GM12872 (cell line): Measurements from ENCODE around the gene HDAC4.

Source experiments
- TF ChIP-seq, protein P1 (sequence below): IDR thresholded peaks from 3 replicates; pipeline ENCODE4 v1.5.1; 2011; ENCODE audit warnings: low read depth, mild to moderate bottlenecking, low read length, moderate library complexity; ENCODE audit not compliant: insufficient read depth

Gene HDAC4

DNA sequence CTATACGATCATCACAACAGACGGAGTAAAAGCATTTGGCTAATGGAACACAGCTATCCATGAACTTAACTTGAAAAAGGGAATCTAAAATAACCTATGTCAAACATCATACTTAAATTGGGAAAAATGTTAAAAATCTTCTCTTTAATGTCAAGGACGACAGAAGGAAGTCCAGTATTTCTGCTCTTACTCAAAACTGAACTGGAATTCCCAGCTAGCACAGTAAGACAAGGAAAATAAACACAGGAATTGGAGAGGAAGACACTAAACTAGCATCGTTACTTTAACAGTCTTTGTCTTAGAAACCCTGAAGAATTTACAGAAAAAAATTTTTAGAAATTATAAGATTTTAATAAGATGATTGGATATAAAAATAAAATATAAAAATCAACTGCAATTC, 112.6 kb downstream of the HDAC4 start:
- TF ChIP-seq, protein P1, sequence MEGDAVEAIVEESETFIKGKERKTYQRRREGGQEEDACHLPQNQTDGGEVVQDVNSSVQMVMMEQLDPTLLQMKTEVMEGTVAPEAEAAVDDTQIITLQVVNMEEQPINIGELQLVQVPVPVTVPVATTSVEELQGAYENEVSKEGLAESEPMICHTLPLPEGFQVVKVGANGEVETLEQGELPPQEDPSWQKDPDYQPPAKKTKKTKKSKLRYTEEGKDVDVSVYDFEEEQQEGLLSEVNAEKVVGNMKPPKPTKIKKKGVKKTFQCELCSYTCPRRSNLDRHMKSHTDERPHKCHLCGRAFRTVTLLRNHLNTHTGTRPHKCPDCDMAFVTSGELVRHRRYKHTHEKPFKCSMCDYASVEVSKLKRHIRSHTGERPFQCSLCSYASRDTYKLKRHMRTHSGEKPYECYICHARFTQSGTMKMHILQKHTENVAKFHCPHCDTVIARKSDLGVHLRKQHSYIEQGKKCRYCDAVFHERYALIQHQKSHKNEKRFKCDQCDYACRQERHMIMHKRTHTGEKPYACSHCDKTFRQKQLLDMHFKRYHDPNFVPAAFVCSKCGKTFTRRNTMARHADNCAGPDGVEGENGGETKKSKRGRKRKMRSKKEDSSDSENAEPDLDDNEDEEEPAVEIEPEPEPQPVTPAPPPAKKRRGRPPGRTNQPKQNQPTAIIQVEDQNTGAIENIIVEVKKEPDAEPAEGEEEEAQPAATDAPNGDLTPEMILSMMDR, result no peak

DNA sequence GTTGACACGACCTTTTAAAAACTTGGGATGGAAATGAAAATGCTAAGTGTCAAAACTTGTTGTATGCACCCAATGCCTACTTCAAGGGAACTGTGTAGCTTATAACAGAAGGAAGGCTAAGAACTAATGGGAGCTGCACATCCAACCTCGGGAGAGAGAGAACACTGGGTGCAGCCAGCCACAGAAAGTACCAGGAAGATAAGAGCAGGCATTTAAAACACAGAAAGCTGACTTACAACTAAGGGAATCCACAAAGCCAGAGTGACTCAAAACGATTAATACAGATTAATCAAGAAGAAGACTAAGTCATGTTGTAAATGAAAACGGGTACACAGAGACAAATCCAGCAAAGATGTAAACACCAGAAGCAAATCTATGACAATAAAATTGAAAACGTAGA, 113.4 kb downstream of the HDAC4 start:
- TF ChIP-seq, protein P1, result no peak

DNA sequence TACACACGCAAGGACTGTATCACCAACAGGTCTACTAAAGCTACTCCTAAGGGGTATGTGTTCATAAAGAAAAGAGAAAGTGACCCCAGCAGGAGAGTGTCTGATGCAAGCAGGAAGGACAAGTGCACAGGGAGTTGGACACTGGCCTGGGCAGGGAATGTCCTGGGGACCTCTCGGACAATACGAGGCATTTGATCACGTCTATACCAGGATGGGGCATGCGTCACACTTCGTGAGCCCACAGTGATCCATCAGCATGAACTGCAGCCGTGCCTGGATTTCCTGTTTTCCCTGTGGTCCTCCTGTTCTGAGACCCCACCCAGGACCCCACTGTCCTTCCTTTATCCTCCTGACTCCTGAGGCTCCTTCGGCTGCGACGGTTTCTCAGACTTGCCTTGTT, 113.9 kb downstream of the HDAC4 start:
- TF ChIP-seq, protein P1, result no peak

DNA sequence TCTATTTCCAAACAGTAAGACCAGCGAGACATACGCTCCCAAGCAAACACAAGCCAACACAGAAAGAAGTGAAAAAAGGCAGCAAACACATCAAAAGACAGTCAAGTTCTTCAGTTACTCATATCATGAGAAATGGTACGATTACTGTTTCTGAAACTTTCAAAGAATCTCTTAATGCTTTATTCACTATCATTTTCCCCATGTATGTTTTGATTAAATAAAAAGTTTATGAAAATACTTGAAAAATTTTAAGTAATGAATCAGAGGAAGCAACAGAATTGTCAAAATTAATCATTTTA, 114.9 kb downstream of the HDAC4 start:
- TF ChIP-seq, protein P1, result no peak

DNA sequence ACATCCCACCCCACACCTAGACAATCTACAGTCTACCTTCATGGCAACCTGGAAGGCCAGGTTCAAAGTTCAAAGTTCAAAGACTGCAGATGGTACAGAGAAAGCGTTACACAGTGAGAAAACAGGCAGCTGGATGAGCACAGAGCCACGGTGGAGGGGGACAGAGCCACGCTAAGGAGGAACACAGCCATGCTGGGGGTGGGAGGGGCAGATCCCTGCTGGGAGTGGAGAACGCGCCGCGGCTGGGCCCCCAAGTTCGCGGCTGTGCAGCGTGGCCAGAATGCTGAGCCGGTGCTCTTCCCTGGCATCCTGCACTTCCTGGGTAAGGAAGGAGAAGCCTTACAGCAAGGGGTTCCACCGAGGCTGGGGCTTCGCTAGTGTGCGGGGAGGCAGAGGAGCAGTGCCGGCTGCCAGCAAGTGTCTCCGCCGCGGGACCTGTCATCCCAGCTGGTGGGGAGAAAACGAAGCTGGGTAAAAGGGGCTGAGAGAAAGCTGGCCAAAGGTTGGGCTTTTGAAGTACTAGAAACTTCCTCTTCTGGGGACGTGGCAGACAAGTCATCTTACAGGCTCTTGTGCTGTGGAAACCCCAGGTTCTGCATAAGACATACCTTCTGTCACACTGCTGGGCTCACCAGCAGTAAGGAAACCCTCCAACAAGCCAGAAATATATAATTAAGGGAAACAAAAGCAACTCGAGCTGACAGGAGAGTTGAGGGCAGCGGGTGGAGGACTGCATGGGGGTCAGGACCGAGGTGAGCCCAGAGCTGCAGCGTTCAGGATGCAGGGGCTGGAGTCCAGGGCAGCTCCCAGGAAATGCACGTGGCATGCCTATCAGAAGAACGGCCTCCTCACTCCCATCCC, 115.5 kb downstream of the HDAC4 start:
- TF ChIP-seq, protein P1, result no peak

DNA sequence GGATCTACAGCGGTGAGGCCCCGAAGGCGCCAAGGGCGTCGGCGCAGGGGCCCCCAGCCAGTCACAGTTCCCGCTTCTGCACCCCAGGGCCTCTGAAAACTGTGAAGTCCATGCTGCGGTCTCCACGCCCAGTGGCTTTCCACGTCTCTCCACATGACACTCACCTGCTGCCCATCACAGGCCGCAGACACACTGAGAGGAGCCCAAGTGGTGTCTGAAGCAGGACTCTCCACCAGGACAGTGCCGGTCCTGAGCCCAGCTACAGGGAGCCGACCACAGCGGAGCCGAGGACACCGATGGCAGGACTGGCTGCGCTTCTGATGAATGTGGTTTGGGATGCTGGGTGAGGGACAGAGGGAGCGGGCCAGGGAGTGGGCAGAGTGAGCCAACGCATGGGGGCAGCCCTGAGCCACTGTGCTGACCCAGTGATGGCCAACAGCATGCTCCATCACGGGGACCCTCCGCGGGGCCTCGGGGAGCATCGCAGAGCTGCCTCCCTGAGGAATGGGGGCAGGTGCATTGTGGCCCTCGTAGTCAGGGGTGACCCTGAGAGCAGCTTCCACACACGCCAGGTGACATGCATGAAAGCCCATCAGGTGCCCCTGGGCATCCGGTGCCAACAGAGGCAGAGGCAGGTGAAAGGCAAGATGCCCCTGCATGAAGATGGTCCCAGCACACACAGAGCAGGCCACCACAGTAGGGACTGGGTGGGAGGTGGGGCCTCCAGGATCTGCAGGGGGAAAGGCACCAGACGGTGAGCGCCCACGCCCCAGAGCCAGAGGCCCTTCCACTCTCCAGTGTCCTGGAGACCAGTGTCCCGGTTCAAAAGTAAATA, 116.6 kb downstream of the HDAC4 start:
- TF ChIP-seq, protein P1, result no peak

DNA sequence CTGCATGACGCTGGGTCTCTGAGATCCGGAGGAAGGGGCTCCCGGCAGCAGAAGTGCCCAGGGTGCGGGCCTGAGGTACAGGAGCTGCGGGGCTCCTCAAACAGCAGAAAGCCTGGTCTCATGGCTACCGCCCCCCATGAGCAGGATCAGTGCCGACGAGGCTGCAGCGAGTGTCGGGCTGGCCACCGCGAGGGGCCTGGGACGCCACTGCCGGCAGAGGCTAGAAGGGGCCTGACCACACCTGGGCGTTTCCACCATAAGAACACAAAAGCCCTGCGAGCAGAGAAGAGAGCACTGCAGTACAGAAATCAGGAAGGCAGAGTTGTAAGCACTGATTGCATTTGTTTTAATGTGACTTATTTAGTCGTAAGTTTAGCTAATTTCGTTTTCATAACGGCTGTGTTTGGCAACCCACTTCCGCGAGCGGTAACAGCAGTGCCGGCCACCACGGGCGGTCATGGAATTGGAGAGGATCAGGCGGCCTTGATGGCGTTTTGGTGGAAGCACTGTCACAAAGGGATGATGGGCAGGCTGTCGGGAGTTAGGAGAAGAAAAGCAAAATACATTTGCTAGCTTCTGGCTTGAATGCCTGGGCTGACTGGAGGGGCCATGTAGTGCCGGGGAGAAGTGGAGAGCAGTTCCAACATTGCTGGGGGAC, 117.4 kb downstream of the HDAC4 start:
- TF ChIP-seq, protein P1, result no peak
